Superior temporal gyrus (tissue), 1 donor: Measurements from ENCODE around the gene TRIM9.
"Not testable (repeated sequence)": the region's sequence is repeated elsewhere in the genome, so short reads cannot be mapped to it uniquely, and the experiment has no call there.

ENCODE experiments used
- DNase-seq: peaks from one replicate; pipeline ENCODE4 v3.0.0-alpha.2; 2016; ENCODE audit errors: extremely low spot score

The TRIM9 gene

DNA sequence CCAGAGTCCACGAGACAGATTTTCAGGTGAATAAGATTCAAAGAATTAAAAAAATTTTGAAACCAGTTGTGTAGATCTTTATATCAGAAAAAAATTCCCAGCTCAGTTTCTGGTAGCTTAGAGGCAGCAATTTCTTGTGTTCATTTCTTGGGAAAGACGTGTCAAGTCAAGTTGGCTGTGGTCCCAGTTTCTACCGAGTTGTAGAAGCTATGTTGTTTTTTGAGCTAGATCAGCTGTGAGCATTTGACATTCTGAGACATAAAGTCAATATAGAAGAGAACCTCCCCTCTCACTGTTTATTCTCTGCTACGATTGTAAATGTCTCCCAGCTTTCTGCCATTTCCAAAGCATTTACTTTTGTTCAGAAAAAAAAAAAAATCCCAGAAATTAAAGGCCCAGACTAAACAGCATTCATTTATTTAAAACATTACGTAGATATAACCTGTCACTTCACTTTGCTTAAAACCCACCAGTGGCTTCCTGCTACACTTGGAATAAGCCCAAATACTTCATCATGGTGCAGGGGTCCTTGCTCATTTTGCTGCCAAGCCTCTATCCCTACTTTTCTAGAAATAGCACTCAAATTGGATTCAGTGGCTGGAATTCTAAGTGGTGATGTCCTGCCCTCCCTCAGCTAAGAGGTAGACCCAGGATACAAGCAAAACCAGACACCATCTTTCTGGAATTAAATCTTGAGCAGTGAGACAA, 130.1 kb downstream of the TRIM9 start:
- peak; percentile 75 for DNase-seq

GRCh38 chr14:50963919-50964318, 131.0 kb downstream of the TRIM9 start:
- no peak for DNase-seq

- DNase-seq: peak; percentile 57
Measured at GRCh38 chr14:50961605-50962221, 133.2 kb downstream of the TRIM9 start.

- no peak for DNase-seq
Measured at GRCh38 chr14:50957296-50957695, 137.6 kb downstream of the TRIM9 start.

DNA sequence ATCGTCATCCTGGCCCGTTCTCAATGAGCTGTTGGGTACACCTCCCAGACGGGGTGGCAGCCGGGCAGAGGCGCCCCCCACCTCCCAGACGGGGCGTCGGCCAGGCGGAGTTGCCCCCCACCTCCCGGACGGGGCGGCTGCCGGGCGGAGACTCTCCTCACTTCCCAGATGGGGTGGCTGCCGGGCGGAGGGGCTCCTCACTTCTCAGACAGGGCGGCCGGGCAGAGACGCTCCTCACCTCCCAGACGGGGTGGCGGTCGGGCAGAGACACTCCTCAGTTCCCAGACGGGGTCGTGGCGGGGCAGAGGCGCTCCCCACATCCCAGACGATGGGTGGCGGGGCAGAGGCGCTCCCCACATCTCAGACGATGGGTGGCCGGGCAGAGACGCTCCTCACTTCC, 138.5 kb downstream of the TRIM9 start:
- DNase-seq: not testable (repeated sequence)

- peak; percentile 61 for DNase-seq
Measured at GRCh38 chr14:50955373-50956043, 139.4 kb downstream of the TRIM9 start.

GRCh38 chr14:50954811-50955372, 140.0 kb downstream of the TRIM9 start:
- DNase-seq: peak; percentile 86

DNA sequence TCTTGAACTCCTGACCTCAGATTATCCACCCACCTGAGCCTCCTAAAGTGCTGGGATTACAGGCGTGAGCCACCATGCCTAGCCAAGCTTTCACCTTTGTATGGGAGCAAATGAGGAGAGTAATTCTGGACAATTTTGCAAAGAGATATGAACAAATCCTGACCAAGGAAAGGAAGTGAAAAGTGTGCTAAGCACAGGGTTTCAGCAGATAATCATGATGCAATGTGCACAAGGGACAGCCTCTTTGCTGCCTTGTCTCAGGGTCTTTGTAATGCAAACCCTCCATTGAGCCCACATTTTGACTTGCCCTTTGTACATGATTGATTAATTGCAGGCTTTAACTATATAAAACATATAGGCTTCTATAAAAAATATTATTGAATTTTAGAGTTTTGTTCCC, 141.4 kb downstream of the TRIM9 start:
- DNase-seq: no peak

- DNase-seq: no peak
Measured at GRCh38 chr14:50951032-50951431, 143.9 kb downstream of the TRIM9 start.

DNA sequence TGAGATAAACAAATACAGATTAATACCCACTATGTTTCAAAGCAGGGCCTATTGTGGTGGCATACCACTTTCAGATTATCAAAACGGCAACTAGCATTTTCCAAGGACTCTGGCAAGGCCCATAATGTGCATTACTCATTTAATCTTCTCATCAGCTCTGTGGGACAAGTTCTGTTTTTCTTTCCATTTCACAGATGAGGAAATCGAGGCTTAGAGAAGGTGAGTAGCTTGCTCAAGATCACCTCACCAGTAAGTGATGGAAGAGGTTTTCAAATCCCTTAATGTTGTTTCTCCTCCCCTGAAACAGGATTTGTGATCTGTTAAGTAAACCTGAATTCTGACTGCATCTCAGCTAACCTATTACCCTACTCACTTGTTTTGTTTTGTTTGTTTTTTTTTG, 146.7 kb downstream of the TRIM9 start:
- DNase-seq: no peak

- DNase-seq: no peak
Measured at GRCh38 chr14:50947446-50947845, 147.5 kb downstream of the TRIM9 start.

GRCh38 chr14:50946234-50946935, 148.5 kb downstream of the TRIM9 start:
- no peak for DNase-seq

DNA sequence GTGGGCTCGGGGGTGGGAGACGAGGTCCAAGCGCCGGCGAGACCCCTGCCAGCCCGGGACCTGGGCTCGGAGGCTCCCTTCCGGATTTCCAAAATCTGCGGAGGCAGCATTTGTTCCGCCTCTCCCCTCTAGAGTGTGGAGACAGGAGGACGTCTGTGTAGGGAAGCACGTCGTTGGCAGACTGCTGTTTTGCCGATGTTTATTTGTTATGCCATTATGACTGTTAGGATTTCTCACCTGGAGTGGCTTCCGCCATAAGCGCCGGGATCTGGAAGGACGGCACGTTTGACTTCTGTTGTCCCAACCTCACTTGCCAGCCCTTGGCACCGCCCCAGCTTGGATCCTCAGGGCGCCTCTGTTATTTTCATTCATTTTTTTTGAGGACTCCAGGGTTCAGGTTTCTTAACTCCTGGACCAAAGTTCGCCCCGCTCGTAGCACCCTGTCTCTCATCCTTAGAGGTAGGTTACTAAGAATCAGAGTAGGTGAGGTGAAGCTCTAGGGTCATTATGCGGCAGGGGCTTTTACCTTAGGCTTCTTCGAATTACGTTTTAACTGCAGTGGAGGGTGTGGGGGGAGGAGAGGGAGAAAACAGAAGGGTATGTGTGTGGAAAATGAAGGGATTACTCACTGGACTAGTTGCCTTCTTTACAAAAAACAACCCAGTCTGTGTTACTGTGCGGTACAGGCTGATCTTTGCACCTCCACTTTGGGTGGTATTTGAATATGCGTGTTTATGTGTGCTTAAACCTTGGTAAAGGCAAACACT, 150.1 kb downstream of the TRIM9 start:
- no peak for DNase-seq

DNA sequence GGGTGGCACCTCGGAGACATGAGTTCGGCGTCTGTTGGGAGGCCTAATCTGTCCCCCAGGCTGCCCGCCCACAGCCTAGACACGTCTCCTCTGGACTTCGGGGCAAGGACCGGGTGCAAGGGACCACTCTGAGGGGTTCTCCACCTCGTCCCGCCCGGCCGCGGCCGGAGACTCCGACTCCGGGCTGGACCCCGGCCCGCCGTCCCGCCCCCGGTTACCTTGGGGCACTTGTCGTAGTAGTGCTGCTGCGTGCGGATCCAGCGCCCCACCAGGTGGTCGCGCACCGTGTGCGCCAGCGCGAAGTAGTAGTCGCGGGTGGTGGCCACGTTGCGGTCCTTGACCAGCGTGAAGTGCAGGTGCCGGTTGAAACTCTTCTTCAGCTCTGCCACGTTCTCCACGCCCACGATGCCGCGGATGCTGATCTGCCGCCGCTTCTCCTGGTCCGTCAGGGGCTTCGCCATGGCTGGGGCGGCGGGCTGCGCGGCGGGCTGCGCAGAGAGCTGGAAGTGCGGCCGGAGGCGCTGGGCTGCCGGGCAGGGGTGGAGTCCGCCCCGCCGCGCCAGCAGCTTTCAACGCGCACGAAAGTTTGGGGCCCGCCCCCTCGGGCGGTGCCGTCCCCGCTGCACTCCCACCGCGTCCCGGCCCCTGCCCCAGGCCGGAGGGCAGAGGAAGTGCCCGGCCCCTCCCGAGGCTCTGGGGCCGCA, 150.8 kb downstream of the TRIM9 start, which contains the start of gene PYGL:
TSS of gene PYGL (minus strand) at position 541 of the 704 bp plus-strand sequence. CDS start at position 461, 80 bp downstream.
- DNase-seq: no peak

GRCh38 chr14:50943261-50943942, 151.5 kb downstream of the TRIM9 start:
- no peak for DNase-seq

DNA sequence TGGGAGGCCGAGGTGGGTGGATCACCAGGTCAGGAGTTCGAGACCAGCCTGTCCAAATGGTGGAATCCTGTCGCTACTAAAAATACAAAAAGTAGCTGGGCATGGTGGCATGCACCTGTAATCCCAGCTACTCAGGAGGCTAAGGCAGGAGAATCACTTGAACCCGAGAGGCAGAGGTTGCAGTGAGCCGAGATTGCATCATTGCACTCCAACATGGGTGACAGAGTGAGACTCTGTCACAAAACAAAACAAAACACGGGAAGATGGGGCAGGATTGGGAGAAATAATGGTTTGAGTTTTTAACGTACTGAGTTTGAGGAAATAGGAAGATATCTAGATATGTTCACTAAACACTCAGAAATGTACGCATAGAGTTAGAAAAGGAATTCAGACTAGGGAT, 153.3 kb downstream of the TRIM9 start:
- DNase-seq: not testable (repeated sequence)

DNA sequence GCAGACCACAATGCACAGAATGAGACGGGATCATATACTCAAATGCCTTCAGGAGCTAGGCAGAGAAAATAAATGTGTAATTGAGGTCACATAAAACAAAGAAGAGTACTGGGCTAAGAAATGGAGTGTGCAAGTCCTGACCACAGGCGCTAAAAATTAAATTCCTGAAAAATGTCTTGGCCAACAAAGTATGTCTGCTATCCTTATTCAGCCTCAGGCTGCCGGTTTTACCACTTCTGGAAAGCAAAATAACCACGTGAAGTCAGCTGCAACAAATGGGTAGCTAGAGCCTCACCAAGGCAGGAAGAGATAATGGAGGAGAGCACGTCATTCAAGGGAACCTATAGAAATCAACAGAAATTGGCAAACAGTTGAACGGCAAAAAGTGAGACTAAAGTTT, 153.8 kb downstream of the TRIM9 start:
- no peak for DNase-seq

DNA sequence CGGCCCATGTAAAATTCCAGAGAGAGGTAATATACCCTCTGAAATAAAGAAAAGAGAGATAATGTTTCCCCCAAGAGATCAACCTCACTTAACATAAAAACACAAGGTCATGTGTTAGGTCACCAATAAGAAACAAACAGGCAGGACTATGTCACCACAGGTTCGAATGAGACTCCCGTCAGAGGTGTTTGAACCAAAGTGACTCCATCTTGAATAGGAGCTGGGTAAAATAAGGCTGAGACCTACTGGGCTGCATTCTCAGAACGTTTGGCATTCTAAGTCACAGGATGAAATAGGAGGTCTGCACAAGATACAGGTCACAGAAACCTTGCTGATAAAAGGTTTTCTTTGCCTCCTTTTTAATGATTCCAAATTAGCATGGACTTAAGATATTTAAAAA, 157.1 kb downstream of the TRIM9 start:
- no peak for DNase-seq

- DNase-seq: no peak
Measured at GRCh38 chr14:50937325-50937724, 157.6 kb downstream of the TRIM9 start.

- no peak for DNase-seq
Measured at GRCh38 chr14:50936882-50937281, 158.0 kb downstream of the TRIM9 start.
